Measurements from ENCODE around the gene TPST2. TPM values are rescaled to one million over a fixed set of nuclear protein-coding genes. Genes with fewer than 3 reads are reported as not detected.

The TPST2 gene
- total RNA-seq, 1 experiment from 2014 or later = 8.2 TPM

- no peak overlapping the region for H3K27ac ChIP-seq (ENCODE audit: low read depth, low read length, poor library complexity, severe bottlenecking)
- H3K9me3 ChIP-seq (ENCODE audit: low read depth, low read length, poor library complexity, severe bottlenecking) = no peaks in the 10 kb centered on the region
- BruUV-seq (replicated peaks) = no TSS peak
- H3K4me1 ChIP-seq (ENCODE audit: insufficient read depth, low read length, poor library complexity, severe bottlenecking) = no peaks in the 10 kb centered on the region
- ChIA-PET POLR2A (ENCODE audit: low non-redundant PET) (no interaction called here), CTCF (no interaction called here)
- no peak for DNase-seq (ENCODE audit: low spot score)
- TF ChIP-seq, protein P1, sequence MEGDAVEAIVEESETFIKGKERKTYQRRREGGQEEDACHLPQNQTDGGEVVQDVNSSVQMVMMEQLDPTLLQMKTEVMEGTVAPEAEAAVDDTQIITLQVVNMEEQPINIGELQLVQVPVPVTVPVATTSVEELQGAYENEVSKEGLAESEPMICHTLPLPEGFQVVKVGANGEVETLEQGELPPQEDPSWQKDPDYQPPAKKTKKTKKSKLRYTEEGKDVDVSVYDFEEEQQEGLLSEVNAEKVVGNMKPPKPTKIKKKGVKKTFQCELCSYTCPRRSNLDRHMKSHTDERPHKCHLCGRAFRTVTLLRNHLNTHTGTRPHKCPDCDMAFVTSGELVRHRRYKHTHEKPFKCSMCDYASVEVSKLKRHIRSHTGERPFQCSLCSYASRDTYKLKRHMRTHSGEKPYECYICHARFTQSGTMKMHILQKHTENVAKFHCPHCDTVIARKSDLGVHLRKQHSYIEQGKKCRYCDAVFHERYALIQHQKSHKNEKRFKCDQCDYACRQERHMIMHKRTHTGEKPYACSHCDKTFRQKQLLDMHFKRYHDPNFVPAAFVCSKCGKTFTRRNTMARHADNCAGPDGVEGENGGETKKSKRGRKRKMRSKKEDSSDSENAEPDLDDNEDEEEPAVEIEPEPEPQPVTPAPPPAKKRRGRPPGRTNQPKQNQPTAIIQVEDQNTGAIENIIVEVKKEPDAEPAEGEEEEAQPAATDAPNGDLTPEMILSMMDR (conservative IDR thresholded peaks at IDR 0.05; ENCODE audit: low read depth, low read length) = no peak
- no peak for TF ChIP-seq EZH2 (IDR thresholded peaks at IDR 0.05; ENCODE audit: borderline replicate concordance, low read depth, low read length, poor library complexity, severe bottlenecking)
- no peaks in the 10 kb centered on the region for H3K36me3 ChIP-seq (ENCODE audit: insufficient read depth, low read length, poor library complexity, severe bottlenecking)
- intact Hi-C loops (cut with micrococcal nuclease; ENCODE audit: unreplicated experiment) = no loop called here
- no peak overlapping the region for H3K4me3 ChIP-seq (ENCODE audit: low read depth, low read length, poor library complexity, severe bottlenecking)
- no peaks in the 10 kb centered on the region for H3K27me3 ChIP-seq (replicated peaks; ENCODE audit: insufficient read depth, low read depth, low read length, poor library complexity)
Measured at GRCh38 chr22:26612652-26613051, 22.7 kb upstream of the TPST2 start.

- intact Hi-C loops (cut with micrococcal nuclease; ENCODE audit: unreplicated experiment) = no loop called here
- no peaks in the 10 kb centered on the region for H3K36me3 ChIP-seq (ENCODE audit: insufficient read depth, low read length, poor library complexity, severe bottlenecking)
- DNase-seq (ENCODE audit: low spot score) = no peak
- H3K4me1 ChIP-seq (ENCODE audit: insufficient read depth, low read length, poor library complexity, severe bottlenecking) = no peaks in the 10 kb centered on the region
- ChIA-PET POLR2A (ENCODE audit: low non-redundant PET) (no interaction called here), CTCF (no interaction called here)
- TF ChIP-seq EZH2 (IDR thresholded peaks at IDR 0.05; ENCODE audit: borderline replicate concordance, low read depth, low read length, poor library complexity, severe bottlenecking) = no peak
- TF ChIP-seq, protein P1 (conservative IDR thresholded peaks at IDR 0.05; ENCODE audit: low read depth, low read length) = no peak
- BruUV-seq (replicated peaks) = no TSS peak
- no peak overlapping the region for H3K27ac ChIP-seq (ENCODE audit: low read depth, low read length, poor library complexity, severe bottlenecking)
- H3K9me3 ChIP-seq (ENCODE audit: low read depth, low read length, poor library complexity, severe bottlenecking) = no peaks in the 10 kb centered on the region
- H3K27me3 ChIP-seq (replicated peaks; ENCODE audit: insufficient read depth, low read depth, low read length, poor library complexity) = no peaks in the 10 kb centered on the region
- no peak overlapping the region for H3K4me3 ChIP-seq (ENCODE audit: low read depth, low read length, poor library complexity, severe bottlenecking)
Measured at GRCh38 chr22:26610996-26611395, 21.1 kb upstream of the TPST2 start.

- peak; percentile 18 for DNase-seq (ENCODE audit: low spot score)
- ChIA-PET CTCF (no interaction called here), POLR2A (ENCODE audit: low non-redundant PET) (no interaction called here)
- intact Hi-C loops (cut with micrococcal nuclease; ENCODE audit: unreplicated experiment) = no loop called here
- Histone ChIP-seq H3K9me3 (ENCODE audit: low read depth, low read length, poor library complexity, severe bottlenecking) (no peaks in the 10 kb centered on the region), H3K4me1 (ENCODE audit: insufficient read depth, low read length, poor library complexity, severe bottlenecking) (no peaks in the 10 kb centered on the region), H3K36me3 (ENCODE audit: insufficient read depth, low read length, poor library complexity, severe bottlenecking) (no peaks in the 10 kb centered on the region), H3K27ac (ENCODE audit: low read depth, low read length, poor library complexity, severe bottlenecking) (no peak overlapping the region), H3K4me3 (ENCODE audit: low read depth, low read length, poor library complexity, severe bottlenecking) (no peak overlapping the region), H3K27me3 (replicated peaks; ENCODE audit: insufficient read depth, low read depth, low read length, poor library complexity) (no peaks in the 10 kb centered on the region)
- no TSS peak for BruUV-seq (replicated peaks)
- TF ChIP-seq, protein P1 (conservative IDR thresholded peaks at IDR 0.05; ENCODE audit: low read depth, low read length) = no peak
- TF ChIP-seq EZH2 (IDR thresholded peaks at IDR 0.05; ENCODE audit: borderline replicate concordance, low read depth, low read length, poor library complexity, severe bottlenecking) = no peak
Measured at GRCh38 chr22:26610072-26610958, 20.4 kb upstream of the TPST2 start.

All from A673 (cell line).